Stimulated activated CD8-positive, alpha-beta memory T cell treated with anti-CD3 and anti-CD28 coated beads, Interleukin-4, amount 100 ng/mL, for 48 hours (primary cell): ENCODE data around the gene CUL4A.
"Not testable (repeated sequence)": the region's sequence is repeated elsewhere in the genome, so short reads cannot be mapped to it uniquely, and the experiment has no call there.

Experiments
- DNase-seq: peaks from one replicate; pipeline ENCODE4 v3.0.0-alpha.2; 2020

Gene CUL4A

DNA sequence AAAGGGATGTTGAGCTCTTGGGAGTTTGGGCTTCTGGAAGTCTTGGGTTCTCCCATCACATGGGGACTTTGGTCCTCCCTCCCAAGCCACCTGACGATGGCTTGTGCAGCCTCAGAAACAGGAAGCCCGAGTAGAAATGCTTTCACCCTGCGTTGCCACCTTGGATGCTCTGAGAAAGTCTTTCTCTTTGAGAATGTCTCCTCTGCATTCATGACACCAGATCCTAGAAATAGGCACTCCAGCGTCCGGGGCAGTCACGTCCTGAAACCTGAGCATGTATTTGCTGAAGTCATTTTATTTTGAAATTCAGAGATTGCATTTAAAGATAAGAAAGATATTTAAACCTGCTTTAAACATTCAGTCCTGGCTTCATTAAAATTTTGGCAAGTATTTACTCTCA is 34.4 kb downstream of the CUL4A start:
- DNase-seq = no peak

DNA sequence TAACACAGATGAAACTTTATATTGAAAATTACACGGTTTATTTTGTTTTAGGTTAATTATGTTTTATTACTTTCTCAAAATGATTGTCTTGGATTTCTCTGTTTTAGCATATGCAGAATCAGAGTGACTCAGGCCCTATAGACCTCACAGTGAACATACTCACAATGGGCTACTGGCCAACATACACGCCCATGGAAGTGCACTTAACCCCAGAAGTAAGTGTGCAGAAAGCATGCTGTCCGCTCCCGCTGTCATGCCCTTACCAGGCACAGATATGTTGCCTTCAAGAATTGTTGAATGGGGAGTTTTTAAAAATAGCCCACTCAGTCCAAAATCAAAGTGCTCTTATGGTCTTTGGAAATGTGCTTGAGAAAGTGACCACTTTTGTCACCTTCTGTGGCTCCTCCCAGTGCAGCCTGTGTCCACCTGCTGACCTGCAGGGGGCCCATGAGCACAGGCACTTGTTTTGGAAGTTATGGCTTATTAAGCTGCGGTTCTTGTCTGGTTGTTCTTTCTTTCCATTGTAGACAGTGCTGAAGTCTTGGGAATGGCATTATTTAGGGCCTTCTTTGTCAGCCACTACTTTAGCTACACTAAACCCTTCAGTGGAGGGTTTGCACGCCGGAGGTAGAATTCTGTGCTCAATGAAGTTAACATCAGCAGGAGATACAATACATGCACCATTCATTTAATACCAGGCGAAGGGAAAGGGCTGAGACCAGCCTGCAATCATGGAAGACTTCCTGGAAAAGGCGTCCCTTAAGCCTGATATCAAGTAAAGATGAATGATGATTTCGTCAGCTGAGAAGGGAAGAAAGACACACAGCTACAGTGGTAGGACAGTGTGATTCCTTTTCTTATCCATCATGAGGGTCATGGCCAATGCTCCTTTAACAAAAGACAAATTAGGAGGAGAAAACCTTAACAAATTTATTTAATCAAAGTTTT is 36.7 kb downstream of the CUL4A start:
- no peak for DNase-seq

DNA sequence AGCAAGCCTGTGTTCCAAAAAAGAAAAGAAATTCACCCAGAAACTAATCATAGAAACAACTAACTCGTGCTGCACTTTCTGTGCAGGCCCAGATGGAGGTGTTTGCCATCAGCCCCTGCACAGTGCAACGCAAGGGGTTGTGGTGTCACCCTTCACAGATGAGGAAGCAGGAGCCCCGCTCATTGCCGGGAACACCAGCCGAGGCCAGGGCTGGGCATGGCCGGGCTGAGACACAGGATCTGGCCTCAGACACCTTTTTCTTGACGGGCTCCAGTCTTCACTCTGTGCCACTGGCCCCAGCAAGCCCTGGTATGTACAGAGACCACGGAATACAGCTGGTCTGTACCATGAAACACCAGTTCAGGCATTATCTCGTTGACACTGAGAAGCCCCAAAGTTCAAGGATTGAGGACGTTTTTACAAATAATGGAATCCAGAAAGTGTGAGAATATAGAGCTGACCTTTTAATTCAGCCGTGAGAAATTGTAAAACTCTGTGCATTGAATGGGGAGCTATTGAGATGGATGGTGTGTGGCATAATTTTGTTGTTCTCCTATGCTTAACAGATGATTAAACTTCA is 43.2 kb downstream of the CUL4A start:
- no peak for DNase-seq

DNA sequence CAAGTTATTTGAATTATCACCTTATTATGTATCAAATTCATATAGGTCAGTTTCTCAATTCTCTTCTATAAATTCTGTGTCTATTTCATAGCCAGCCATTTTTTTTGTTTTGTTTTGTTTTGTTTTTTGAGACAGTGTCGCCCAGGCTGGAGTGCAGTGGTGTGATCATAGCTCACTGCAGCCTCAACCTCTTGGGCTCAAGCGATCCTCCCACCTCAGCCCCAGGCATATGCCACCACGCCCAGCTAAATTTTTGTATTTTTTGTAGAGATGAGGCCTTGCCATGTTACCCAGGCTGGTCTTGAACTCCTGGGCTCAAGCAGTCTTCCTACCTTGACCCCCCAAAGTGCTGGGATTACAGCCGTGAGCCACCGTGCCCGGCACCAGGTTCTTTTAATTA is 48.5 kb downstream of the CUL4A start:
- DNase-seq = not testable (repeated sequence)

DNA sequence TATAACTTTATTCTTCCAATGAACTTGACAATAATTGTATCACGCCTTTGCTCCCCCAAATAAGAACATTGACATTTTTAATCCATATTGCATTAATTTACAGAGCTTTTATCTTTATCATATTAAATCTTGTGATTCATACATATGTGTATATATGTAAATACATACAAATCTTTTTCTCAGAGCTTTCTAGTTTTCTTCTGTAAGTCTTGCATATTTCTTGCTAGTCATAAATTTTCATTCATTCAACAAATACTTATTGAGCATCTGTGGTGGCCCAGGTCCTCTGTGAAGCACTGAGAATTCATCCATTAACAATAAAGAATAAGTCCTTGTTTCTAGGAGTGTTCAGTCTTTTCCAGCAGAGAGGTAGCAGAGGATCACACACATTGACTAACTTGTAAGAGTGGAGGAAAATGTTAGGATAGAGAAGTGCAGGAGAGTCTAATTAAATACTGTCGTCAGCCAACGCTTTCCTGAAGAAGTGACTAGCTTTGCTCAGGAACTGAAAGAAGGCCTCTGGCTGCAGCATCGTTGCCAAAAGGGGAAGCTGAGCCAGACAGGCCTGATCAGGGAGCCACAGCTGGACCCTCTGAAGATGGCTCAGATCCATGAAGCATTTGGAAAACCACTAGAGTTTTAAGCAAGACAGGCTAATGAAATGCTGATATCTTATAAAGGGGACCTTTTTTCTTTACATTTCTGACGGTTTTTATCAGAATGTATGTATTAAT is 49.1 kb downstream of the CUL4A start:
- no peak for DNase-seq

DNA sequence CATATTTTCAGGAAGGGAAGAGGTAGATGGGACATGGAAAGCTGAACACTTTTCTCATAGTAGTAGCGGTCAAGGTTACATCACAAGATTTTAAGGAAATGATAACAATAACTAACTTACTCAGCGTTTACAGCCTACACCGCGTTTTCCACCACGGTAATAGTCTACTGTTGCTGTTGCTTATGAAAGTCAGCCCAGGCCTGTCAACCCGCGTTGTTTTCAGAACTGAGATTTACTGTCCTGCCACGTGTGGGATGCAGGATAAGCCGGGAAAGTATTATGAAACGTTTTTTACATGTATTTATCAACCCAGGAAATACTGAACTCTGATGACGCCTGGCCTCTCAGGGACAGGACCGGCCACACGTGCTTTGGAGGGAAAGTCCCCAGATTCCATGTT is 51.6 kb downstream of the CUL4A start:
- DNase-seq = no peak

DNA sequence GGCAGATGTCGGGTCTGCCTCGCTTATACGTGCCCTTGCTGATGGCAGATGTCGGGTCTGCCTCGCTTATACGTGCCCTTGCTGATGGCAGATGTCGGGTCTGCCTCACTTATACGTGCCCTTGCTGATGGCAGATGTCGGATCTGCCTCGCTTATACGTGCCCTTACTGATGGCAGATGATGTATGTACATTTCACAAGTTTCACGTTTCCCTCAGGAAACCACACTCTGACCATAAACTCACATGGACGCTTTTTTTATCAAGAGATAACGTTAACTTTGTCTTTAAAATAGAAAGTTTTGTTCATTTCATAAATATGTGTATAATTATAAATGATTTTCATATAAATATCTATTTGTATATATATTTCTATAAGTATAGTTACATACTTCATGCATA is 53.6 kb downstream of the CUL4A start:
- DNase-seq = not testable (repeated sequence)

DNA sequence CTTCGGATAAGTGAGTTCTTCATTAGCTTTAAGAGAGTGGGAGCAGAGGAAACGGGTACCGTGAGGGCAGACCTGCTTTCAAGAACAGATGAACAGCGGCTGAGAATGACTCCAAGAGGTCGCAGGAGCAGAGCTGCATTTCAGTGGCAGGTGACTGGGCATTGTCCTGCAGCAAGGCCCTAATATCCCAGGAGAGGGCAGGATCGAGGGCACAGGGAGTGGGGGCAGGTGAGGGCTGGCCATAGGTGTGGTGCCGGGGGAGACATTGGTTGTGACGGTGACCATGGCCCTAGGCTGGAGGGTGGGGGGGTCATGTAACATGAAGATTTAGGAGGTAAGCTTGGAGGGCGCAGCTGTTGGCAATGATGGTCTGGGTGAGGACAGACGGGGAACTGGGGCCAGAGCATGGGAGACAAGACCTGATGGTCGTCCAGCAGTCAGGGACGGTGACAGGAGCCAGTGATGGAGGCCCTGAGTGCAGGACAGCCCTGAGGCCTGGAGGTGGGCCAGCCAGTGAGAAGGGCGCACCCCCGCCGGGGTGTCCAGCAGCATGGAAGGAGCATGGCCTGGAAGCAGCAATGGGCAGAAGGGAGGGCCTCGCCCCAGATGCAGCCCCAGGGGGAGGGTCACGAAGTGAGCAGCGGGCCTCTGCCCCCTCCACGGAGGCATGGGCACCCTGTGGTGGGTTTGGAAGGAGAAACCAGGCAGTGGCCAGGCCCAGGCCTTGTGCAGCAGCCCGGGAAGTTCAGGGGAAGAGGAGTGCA is 58.4 kb downstream of the CUL4A start:
- no peak for DNase-seq

DNA sequence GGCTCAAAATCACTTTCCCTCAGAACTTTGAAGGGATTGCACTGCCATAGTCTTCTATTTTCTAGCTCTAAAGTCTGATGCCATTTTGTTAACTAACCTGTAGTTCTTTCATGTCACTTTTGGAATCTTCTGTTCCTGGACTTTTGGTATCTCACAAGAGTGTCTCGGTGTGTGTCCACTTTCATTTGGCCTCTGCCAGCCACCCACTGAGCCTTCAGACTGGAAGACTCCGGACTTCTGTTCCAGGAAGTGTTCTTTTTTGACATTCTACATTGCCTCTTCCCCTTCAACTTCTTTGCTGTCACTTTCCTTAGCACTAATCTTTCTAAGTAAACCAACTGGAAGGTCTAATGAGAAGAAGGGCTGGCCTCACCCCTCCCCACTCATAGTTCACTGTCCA is 62.6 kb downstream of the CUL4A start:
- DNase-seq = no peak

DNA sequence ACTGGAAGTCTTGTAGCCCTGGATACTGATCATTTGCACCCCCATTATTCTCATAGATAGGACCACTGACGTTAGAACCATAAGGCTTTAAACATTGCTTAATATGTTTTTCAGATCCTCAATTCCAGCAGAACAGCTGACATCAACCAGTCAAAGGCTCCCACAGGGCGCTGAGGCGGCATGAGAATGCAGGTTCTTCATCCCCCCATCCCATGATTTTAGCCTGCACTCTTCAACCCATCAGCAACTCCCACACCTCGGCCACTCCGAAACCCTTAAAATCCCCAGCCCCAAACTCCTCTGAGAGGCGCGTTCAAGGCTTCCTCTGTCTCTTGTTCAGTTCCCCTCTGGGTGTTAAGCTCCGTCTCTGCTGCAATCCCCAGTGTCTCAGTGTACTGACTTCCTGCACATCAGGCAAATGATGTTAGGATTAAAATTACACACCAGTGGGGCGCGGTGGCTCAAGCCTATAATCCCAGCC is 63.3 kb downstream of the CUL4A start:
- no peak for DNase-seq

DNA sequence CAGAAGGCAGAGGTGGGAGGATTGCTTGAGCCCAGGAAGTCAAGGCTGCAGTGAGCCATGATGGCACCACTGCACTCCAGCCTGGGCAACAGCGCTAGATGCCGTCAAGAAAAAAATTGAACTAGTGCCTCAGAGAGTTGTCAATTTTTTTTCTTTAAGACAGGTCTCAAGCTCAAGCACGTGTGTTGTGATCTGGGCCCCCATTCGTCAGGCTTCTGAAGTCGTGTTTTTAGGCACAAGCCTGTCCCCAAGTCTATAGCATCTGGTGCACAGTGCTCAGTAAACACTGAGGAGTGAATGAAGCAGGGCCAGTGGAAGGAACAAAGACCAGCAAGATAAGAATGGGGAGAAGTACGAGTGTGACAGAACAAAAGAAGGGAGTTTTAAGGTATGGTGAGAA is 63.9 kb downstream of the CUL4A start:
- no peak for DNase-seq

DNA sequence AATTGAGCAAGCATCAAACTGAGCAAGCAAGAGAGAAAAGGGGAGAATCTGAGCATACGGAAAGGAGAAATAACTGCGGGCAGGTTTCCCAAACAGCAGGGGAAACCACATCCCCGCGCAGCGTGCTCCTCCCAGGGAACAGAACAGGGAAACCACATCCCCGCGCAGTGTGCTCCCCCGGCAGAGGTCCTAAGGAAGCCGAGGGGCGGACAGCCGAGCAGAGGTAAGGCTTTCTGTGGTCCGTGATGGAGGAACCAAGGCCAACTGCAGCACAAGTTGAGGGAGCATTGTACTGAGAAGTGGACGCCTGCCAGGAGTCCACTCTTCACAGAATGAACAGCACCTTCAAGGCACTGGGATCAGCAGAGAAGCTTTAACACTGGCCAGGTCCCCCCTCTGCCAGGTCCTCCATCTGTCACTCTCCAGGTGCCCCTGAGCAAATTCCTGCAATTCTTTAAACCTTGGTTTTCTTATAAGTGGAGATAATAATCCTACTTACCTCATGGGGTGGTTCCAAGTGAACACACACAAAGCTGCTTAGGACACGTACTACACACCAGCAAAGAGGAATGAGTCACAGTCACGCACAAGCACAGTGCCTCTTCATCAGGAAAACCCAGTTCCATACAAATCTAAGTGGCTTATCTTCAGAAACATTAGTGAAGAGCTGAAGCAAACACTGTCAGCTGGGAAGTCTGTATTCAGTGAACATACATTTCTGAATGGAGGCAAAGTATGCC is 64.6 kb downstream of the CUL4A start:
- no peak for DNase-seq

DNA sequence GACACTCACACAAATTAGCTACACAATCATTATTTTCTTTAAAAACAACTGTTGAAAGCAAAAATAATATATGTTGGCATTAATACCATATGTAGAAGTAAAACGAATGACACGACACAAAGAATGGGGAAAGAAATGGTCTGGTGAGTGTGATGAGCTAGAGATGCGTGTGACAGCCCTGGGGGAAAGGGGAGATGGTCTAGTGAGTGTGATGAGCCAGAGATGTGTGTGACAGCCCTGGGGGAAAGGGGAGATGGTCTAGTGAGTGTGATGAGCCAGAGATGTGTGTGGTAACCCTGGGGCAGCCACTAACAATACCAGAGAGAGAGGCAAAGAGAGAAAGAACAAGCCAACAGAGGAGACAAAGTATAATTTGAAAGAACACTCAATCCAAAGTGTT is 65.3 kb downstream of the CUL4A start:
- no peak for DNase-seq

DNA sequence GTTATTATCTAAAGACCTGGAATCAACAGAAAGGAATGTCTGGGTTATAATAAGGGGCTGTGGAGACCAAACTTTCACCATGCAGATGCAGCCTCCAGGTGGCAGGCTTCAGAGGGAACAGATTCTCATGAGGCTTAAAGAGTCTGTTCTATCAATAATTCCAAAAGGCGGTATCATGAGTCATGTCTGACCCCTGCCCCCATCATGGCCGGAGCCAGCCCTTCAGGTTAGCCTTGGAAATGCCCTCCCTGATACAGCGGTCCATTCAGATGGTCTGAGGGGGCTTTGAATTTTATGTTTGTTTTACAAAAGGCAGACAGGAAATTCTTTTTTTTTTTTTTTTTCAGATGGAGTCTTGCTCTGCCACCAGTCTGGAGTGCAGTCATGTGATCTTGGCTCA is 66.0 kb downstream of the CUL4A start:
- DNase-seq = peak; percentile 43

DNA sequence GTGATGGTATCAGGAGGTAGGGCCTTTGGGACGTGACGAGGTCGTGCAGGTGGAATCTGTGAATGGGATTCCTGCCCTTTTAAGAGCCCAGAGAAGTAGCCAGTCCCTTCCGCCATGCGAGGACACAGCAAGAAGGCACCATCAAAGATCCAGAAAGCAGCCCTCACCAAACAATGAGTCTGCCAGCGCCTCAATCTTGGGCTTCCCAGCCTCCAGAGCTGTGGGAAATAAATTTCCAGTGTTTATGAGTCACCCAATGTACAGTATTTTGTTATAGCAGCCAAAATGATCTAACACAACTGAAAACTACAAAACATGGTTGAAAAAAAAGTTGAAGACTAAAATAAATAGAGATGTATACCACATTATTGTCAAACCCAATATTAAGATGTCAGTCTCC is 70.7 kb downstream of the CUL4A start:
- no peak for DNase-seq

DNA sequence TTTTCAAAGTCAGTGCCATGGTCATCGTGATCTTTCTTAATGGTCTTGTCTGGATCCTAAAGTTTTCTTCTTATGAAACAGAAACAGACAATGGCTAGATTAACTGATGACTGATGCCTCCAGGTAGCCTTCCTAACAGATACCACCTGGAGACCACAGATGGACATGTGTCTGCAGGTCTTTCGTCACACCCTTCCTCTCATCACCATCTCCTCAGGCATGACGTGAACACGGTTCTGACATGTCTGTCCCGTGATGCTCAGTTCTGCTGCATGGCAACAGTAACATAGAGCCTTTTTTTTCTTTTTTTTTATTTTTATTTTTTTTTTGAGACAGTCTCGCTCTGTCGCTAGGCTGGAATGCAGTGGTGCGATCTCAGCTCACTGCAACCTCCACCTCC is 74.5 kb downstream of the CUL4A start:
- DNase-seq = no peak

DNA sequence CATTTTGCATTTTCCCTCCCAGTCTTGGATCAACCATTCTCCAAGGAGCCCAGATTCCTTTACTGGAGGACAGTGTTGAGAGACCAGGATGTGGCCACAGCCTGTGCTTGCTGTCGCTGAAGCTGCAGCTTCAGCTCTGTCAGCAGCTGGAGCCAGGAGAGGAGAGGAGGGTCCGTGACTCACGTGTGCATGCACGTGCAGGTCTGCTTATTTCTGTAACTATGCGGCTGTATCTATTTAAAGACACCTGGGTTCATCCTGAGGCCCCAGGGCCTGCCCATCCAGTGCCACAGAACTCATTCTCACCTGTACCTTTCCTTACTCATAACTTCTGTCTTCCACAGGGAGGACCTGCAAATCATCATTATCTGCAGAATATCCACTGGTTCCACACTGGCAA is 79.5 kb downstream of the CUL4A start:
- DNase-seq = no peak

DNA sequence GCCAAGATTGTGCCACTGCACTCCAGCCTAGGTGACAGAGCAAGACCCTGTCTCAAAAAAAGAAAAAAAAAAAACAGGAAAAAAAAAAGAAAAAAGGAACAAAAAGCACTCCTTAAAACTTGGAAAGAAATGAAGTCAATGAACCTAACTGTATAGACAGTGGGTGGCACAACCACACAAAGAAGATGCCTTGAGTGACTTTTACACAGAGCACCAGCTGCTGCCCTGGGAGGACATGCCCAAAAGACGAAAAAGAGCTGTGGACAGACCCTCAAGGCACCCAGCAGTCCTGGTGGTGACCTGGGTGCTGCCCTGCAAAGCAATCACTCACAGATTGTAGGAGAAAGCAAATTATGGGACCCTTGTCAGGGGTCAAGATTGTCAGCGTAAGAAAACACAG is 81.7 kb downstream of the CUL4A start:
- no peak for DNase-seq

DNA sequence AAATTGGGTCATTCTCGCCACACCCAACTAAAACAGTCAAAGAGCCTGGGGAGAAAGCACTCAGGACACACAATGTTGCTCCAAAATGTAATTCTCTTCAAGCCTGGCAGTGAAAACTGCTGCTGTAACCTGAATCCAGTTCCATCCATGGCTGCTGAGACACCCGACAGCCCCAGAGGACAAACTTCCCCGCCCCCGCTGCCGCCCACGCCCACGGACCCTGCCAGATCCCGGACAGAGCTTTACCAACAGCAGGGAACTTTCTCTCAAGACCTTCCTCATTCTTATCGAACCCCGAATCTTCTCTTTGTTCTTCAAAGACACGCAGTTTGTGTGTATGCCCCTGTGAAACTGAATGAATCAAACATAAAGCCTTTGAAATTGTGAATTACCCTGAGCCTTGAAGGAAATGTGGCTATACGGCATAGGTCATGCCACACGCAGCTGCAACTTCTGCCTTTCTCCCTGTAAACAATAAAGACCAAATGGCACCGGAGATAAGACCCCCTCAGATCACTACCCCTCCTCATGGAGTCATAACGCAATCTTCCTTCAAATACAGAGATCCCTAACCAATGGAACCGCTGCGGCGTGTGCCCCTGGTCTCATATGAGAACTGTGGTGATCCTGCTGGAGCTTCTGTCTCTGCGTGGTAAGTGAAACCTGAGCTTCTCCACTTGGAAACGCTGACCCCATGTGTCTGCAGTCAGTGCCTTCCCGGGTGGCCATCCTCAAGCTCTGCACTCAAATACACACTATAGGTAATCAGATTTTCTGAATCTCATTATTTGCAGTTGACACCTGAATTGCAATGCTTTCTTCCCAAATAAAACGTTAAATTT is 82.8 kb downstream of the CUL4A start:
- peak; percentile 46 for DNase-seq

DNA sequence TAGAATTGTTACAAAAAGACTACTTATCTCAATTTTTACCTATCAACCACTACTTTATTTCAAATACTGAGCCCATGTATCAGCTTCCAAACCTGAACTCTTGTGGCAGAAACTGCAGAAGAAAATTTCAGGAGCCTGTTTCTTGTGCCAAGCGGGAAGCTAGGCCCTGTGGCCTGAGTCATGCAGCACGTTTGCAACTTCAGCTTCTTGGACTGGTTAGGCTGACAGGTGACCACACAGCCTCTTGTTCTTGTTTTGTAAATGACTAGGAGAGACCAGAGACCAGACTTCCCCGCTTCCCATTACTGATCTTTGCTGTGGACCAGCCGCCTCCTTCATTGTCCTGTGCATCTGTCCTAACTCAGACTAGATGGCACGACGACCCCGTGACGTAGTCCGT is 84.3 kb downstream of the CUL4A start:
- DNase-seq = no peak

DNA sequence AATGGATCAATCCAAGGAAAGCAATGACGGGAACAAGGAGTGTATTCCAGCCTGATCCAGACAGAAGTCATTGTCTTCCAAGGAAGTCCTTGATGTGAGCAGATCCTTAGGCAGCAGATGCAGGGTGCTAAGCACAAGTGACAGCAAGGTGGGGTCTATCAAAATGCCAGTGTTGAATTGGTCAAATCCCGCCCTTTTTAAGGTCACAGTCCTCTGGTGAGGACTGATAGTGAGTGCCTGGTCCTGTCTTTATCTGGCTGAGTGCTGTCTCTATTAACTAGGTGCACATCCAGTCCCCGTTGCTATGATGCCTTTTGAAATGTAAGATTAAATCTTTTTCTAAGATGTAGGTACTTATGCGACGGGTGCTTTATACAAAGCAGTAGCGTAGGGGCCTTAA is 86.4 kb downstream of the CUL4A start:
- DNase-seq = no peak
